ENCODE results near the gene PIEZO1.

PIEZO1 gene

DNA sequence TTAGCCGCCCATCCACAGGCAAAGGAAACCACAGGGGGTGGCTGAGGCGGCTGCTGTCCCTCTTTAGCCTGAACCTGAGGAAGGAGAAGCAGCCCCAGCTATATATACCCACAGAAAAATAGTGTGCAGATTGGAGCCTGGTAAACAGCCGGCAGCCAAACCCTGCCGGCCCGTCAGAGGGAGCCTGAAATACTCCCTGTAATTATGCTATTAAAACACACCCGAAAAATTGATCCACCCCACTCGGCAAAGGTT is 6.8 kb downstream of the PIEZO1 start:
- Histone ChIP-seq H3K27me3 (no peaks in the 10 kb centered on the region), H3K9me3 (no peaks in the 10 kb centered on the region), H3K36me3 (no peaks in the 10 kb centered on the region), H3K27ac (no peak overlapping the region), H3K4me1 (peaks cover 5 to 62% (median 49%) of the 10 kb centered on the region in 4 donors), H3K4me3 (no peak overlapping the region)
- no peak for DNase-seq
- TF ChIP-seq, protein P1, sequence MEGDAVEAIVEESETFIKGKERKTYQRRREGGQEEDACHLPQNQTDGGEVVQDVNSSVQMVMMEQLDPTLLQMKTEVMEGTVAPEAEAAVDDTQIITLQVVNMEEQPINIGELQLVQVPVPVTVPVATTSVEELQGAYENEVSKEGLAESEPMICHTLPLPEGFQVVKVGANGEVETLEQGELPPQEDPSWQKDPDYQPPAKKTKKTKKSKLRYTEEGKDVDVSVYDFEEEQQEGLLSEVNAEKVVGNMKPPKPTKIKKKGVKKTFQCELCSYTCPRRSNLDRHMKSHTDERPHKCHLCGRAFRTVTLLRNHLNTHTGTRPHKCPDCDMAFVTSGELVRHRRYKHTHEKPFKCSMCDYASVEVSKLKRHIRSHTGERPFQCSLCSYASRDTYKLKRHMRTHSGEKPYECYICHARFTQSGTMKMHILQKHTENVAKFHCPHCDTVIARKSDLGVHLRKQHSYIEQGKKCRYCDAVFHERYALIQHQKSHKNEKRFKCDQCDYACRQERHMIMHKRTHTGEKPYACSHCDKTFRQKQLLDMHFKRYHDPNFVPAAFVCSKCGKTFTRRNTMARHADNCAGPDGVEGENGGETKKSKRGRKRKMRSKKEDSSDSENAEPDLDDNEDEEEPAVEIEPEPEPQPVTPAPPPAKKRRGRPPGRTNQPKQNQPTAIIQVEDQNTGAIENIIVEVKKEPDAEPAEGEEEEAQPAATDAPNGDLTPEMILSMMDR (IDR thresholded peaks at IDR 0.05): no peak
- intact Hi-C loops (cut with DNase I; ENCODE audit: low total_unique reads): no loop called here

DNA sequence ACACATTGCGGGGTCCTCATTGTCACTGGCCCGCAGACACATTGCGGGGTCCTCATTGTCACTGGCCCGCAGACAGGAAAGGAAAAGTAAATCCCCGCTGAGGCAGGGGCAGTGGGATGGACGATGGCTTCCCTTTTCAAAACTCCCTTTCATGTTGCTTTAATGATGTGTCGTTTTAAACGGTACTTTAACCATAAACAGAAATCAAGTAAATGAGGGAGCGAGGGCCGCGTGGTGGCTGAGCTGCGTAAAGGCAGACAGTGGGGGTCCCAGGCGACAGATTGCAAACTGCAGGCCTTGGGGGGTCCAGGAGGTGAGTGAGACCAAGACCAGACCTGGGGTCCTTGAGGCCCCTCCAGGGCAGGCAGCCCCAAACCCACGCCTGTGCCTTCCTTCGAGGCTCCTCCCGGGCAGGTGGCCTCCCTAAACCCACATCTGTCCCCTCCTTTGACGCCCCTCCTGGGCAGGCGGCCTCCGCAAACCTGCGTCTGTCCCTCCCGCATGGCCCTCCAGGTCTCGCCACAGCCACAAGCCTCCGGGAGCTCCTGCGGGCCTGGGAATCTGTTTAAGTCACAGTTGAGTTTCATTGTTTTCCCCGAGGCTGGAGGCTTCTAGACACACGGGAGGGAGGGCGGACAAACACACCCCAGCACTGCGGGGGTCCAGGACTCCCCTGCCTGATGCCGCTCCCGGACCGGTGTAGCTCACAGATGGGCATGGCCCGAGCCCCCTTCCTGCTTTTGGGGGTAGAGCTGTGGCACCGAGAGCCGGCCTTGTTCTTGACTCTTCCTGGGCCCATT is 7.3 kb downstream of the PIEZO1 start:
- Histone ChIP-seq H3K27me3 (no peaks in the 10 kb centered on the region), H3K9me3 (no peaks in the 10 kb centered on the region), H3K36me3 (no peaks in the 10 kb centered on the region), H3K4me1 (peaks cover 5 to 62% (median 49%) of the 10 kb centered on the region in 4 donors), H3K27ac (no peak overlapping the region), H3K4me3 (no peak overlapping the region)
- DNase-seq: no peak
- TF ChIP-seq, protein P1 (IDR thresholded peaks at IDR 0.05): no peak
- intact Hi-C loops (cut with DNase I; ENCODE audit: low total_unique reads): no loop called here

DNA sequence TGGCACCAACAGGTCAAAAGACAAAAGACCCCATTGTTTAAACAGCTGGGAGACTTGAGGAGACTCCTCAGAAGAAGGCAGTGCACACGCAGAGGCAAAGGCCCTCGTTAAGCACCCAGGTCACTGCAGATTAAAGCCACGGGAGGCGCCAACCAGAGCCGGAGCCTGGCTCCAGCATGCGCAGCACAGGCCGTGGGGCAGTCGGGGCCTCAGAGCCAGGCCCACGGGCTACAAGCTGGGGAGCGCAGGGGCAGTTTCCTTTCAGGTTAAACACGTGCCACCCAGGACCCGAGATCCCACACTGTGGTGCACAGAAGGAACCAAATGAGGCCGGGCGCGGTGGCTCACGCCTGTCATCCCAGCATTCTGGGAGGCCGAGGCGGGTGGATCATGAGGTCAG is 9.2 kb downstream of the PIEZO1 start:
- no peaks in the 10 kb centered on the region for H3K36me3 ChIP-seq
- no peaks in the 10 kb centered on the region for H3K27me3 ChIP-seq
- H3K9me3 ChIP-seq: no peaks in the 10 kb centered on the region
- no peak overlapping the region for H3K27ac ChIP-seq
- peaks cover 5 to 63% (median 47%) of the 10 kb centered on the region in 4 donors for H3K4me1 ChIP-seq
- H3K4me3 ChIP-seq: no peak overlapping the region
- no peak for DNase-seq
- TF ChIP-seq, protein P1 (IDR thresholded peaks at IDR 0.05): no peak
- intact Hi-C loops (cut with DNase I; ENCODE audit: low total_unique reads): no loop called here

DNA sequence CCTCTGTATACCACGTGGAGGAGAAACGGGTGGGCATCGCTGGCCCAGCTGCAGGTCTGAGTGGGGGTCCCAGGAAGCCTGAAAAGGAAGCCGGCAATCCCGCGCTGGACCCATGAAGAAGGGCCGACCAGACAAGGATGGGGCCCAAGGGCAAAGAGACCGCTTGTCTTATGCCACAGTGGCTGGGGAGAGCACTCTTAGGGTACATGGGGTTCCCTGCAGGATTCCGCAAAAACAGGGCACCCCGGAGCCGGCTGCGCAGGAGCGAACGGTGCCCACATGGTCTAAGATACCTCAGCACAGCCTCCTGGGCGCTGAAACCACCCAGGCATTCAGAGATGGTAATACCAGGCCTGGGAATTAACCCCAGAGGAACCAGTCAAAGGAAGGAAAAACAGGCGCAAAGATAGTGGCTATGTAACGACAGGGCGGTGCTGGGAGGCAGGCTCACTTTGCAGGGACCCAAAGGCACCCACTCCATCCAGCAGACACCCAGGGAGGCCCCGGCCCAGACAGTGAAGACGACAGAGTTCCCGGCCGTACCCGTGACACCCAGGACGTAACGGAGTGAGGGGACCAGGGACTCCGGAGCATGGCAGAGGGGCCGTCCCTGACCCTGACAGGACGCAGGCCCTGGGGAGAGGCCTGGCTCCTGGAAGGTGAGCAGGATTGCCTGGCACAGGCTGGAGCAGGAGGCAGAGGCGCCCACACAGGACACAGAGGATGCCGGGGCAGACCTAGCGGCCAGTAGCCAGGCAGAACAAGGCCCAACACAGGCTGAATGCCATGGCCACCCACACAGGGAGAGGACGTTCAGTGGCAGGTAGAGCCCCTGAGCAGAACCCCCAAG is 10.3 kb downstream of the PIEZO1 start:
- Histone ChIP-seq H3K27me3 (no peaks in the 10 kb centered on the region), H3K4me1 (peaks cover 2 to 65% (median 50%) of the 10 kb centered on the region in 4 donors), H3K4me3 (no peak overlapping the region), H3K27ac (peak overlapping the region in 1 of 2 donors; percentile 60), H3K36me3 (no peaks in the 10 kb centered on the region), H3K9me3 (no peaks in the 10 kb centered on the region)
- TF ChIP-seq, protein P1 (IDR thresholded peaks at IDR 0.05): no peak
- intact Hi-C loops (cut with DNase I; ENCODE audit: low total_unique reads): no loop called here
- DNase-seq: no peak

DNA sequence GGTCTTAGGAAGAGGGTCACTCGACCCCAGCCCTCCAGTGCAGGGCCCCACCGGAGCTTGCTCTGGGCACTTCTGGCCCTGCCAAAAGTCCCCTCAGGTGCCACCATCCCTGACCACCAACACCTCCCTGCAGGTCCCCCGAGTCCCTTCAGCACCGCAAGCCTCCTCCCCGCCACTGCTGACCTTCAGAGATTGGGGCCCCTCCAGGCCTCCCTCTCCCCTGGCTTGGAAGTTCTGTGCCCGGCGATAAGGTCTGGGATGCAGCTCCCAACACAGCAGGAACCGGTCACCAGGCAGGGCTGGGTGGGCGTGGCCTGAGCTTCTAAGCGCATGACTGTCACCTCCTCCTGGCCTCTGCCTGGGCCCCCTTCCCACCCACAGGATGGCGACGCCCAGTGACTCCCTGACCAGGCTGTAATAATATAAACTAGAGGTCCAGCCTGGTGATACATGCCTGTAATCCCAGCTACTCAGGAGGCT is 11.2 kb downstream of the PIEZO1 start:
- Histone ChIP-seq H3K36me3 (no peaks in the 10 kb centered on the region), H3K9me3 (no peaks in the 10 kb centered on the region), H3K4me1 (peaks cover 0 to 65% (median 49%) of the 10 kb centered on the region in 4 donors), H3K27ac (peak overlapping the region; percentile 60), H3K27me3 (no peaks in the 10 kb centered on the region), H3K4me3 (no peak overlapping the region)
- TF ChIP-seq, protein P1 (IDR thresholded peaks at IDR 0.05): no peak
- intact Hi-C loops (cut with DNase I; ENCODE audit: low total_unique reads): no loop called here
- DNase-seq: peak in 1 of 2 donors; percentile 47

All from tibial artery (tissue), 4 donors.